GM18517 (cell line): ENCODE results near the gene OR5D18.
"Not testable (repeated sequence)": the region's sequence is repeated elsewhere in the genome, so short reads cannot be mapped to it uniquely, and the experiment has no call there.

ENCODE experiments used
- ATAC-seq: cut with Tn5 transposase; IDR thresholded peaks from one replicate; pipeline ENCODE4 v1.9.1; 2021; ENCODE audit warnings: mild to moderate bottlenecking, moderate library complexity; ENCODE audit not compliant: unreplicated experiment

The OR5D18 gene

DNA sequence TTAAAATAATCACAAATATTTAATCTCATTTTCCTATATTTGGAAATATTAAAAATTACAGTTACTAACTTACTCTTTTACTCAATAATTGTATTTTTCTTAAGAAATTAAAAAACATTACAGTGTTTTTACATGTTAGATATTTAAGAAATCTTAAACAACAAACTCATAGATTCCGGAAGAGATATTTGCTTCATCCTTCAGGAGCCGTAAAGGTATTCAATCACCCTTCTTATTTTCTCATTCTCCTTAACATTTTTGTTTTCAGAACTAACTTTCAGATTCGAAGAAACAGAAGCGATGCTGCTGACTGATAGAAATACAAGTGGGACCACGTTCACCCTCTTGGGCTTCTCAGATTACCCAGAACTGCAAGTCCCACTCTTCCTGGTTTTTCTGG, at the start of gene OR5D18:
Gene OR5D18 (plus strand): TSS at position 301 of the 400 bp plus-strand sequence. CDS start 0 bp downstream, at position 301.
- no peak for ATAC-seq

- ATAC-seq: no peak
Observed at GRCh38 chr11:55773138-55773537, 46.3 kb upstream of the OR5D18 start, which contains the start of gene OR5D13. Gene OR5D13, plus strand, starts transcription at chr11:55773438. Its CDS starts 0 bp downstream, at chr11:55773438.

GRCh38 chr11:55791606-55792005, 27.8 kb upstream of the OR5D18 start:
- no peak for ATAC-seq

DNA sequence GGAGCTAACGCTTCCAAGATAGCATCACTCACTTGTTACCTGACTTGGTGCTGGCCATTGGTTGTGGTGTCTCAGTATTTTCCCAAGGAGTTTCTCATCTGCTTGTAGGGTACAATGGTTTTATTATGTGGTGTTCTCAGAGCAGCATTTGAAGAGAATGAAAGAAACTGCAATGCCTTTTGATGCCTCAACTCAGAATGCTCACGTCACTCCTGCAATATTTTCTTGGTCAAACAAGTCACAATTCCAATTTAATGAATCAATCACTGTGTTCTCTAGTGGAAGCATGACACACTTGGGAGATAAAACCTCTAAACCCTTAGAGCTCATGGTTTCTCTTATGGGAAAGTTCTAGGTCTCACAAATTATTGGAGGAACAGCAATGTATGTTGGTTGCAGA, 26.1 kb upstream of the OR5D18 start:
- ATAC-seq: no peak

DNA sequence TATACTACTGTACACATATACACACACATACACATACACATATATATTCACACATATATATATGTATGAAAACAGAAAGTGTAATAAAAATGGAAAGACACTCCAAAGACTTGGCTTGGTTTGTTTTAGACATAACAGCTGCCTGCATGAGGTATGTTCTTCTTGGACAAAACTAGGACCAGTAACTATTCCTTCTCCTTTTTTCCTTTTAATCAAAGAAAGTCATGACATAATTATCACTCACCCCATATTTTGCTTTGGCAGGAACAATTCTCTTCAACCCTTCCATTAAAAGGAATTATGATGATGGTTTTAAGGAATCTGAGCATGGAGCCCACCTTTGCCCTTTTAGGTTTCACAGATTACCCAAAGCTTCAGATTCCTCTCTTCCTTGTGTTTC, 24.2 kb upstream of the OR5D18 start, which contains the start of gene OR5D14:
Gene OR5D14 (plus strand): TSS at position 301 of the 400 bp plus-strand sequence. CDS start 0 bp downstream, at position 301.
- no peak for ATAC-seq

GRCh38 chr11:55806248-55806647, 13.2 kb upstream of the OR5D18 start:
- no peak for ATAC-seq

DNA sequence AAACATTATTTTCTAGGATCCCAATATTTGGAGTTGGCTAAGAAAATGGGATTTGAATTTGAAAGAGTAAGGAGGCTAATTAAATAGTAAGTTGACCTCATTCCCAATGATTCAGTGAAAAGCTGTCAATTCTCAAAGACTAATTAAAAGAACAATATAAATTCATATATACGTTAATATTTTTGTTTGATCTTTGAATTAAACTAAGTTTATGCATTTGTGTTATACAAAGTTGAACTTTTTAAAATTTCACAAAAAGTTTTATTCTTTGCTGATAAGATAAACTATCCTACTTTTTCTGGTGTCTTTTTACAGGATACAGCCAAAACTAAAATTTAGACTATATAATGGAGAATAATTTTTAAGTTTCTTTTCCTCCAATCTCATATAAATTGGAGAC, 8.4 kb upstream of the OR5D18 start, which contains the start of gene OR5L1:
Gene OR5L1 (plus strand): TSS at position 301 of the 400 bp plus-strand sequence. CDS start 100 bp downstream, outside the sequence.
- no peak for ATAC-seq

DNA sequence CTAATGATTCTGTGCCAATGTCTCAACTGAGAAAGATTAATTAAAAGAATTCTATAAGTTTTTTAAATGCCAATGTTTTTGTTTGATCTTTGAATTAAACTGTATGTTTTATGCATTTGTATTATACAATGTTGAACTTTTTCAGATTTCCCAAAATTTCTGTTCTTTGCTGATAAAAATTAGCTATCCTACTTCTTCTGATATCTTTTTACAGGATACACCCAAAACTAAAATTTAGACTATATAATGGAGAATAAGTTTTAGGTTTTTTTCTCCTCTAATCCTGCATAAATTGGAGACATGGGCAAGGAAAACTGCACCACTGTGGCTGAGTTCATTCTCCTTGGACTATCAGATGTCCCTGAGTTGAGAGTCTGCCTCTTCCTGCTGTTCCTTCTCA, 7.5 kb downstream of the OR5D18 start, which contains the start of gene OR5L2:
Gene OR5L2 (plus strand): TSS at position 301 of the 400 bp plus-strand sequence. CDS start 0 bp downstream, at position 301.
- ATAC-seq: no peak

- no peak for ATAC-seq
Observed at GRCh38 chr11:55838452-55838851, 19.0 kb downstream of the OR5D18 start, which contains the start of gene OR5D16. Gene OR5D16, plus strand, starts transcription at chr11:55838752. Its CDS starts 0 bp downstream, at chr11:55838752.

DNA sequence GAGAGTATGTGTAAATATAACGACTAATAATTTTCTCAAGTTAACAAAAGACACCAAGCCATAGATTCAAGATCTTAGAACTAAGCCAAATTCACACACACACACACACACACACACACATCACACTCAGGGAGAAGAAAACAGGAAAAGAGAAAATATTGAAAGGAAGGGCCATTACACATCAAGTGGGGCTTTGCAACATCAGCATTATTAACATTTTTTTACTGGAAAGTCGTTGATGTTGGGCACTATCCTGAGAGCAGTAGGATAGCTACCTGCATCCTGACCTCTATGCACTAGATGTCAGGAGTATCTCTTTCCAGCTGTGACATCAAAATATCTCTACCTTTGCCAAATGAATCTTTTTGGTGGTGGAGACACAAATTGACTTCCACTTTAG, 28.0 kb downstream of the OR5D18 start:
- no peak for ATAC-seq

GRCh38 chr11:55849037-55849436, 29.6 kb downstream of the OR5D18 start:
- ATAC-seq: no peak

DNA sequence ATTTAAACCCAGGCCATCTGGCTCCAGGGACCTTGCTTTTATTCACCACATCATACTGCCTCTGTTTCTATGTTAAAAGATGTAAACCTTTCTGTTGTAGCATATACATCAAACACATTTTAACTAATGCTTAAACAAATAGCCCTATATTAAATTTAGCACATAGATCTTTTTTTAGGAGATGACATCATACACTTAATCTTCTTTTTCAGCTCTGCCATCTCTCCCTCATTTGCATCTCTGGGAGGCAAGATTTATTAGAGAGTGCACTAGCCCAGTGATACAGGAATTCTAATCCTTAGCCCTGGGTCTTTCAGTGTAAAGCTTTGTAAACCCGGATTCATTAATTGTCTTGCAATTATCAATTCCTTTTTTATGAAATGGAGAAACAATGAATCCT, 32.7 kb downstream of the OR5D18 start:
- ATAC-seq: no peak

DNA sequence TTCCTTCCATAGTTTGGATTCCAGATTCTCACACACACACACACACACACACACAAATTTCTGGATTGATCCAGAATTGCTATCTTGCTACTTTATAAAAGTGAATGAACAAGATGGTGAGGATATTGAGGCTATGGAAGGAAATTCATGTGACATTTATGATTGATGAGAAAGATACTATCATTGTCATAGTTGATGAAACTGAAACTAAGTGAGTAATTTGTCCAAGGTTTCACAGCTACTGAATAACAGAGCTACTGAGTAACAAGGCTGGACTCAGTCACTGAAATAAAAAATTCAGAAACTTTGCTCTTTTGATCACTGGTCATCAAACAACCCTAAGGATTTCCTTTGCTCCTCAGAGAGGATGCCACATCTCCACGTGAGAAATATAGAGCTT, 35.3 kb downstream of the OR5D18 start:
- no peak for ATAC-seq

DNA sequence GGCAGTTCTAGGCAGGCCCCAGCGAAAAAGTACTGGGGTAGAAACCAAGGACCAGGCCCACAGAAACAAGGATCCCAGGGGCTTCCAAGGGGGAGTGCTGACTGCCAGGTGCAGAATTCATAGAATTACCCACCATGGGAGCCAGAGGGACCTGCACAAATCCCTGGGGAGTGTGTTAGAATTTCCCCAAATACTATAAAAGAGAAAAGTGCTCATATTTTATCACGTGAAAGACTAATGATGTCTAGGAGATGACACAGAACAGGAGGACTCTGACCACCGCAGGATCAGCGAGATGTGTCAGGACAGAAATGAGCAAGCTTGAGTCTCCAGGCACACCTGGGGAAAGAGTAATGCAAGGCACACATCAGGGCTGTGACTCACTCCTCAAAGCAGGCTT, 47.9 kb downstream of the OR5D18 start:
- ATAC-seq: not testable (repeated sequence)
